ENCODE results near the gene FEZ2. TPM values are rescaled to one million over a fixed set of nuclear protein-coding genes. Genes with fewer than 3 reads are reported as not detected.

FEZ2 gene
- total and polyA plus RNA-seq, 2 donors, result 28.2 to 39.9 TPM

DNA sequence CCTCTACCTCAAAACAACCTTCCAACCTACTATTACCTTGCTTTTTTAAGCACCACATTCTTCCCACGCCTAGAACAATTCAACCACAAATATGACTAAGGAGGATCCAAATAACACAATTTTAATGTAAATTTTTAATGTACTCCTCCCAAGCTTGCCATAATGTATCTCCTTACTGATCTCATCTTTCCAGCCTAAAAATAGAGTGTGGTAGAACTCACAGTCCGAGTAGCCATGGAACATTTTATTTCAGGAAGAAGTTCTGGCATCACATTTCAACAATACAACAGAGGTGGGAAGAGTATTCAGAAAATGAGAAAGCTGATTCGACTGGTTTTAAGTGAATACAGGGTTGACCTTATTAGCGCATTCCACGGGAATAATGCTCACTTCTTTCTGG lies 15.4 kb downstream of the FEZ2 start:
- 98% methylated on average over 5 of the region's 5 CpGs for WGBS
- Histone ChIP-seq H3K27ac (ENCODE audit: low read depth in 1 of 2, low read length in 1 of 2) (no peak overlapping the region), H3K9me3 (ENCODE audit: control insufficient read depth in 2 of 2, insufficient read depth in 1 of 2, low read length in 1 of 2) (no peaks in the 10 kb centered on the region), H3K27me3 (ENCODE audit: control insufficient read depth in 2 of 2, insufficient read depth in 1 of 2, low read length in 1 of 2) (no peaks in the 10 kb centered on the region), H3K4me1 (ENCODE audit: control insufficient read depth in 2 of 2, insufficient read depth in 2 of 2, low read length in 2 of 2) (no peaks in the 10 kb centered on the region), H3K4me3 (ENCODE audit: low read length in 2 of 2) (no peak overlapping the region), H3K36me3 (ENCODE audit: control insufficient read depth in 2 of 2, insufficient read depth in 2 of 2, low read length in 1 of 2) (peaks cover 14 to 60% of the 10 kb centered on the region in 2 donors)
- DNase-seq (ENCODE audit: low read depth in 6 of 9, low spot score in 9 of 9), result no peak

DNA sequence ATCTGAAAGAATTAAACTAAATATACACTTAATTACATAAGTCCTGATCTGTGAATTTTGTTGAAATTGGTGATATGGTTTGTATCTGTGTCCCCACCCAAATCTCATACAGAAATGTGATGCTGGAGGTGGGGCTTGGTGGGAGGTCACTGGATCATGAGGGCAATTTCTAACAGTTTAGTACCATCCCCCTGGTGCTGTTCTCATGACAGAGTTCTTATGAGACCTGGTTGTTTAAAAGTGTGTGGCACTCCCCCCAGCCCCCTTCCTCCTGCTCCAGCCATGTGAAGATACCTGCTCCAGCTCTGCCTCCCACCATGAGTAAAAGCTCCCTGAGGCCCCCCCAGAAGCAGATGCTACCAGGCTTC lies 18.7 kb downstream of the FEZ2 start:
- no peak for DNase-seq (ENCODE audit: low read depth in 6 of 9, low spot score in 9 of 9)
- H3K36me3 ChIP-seq (ENCODE audit: control insufficient read depth in 2 of 2, insufficient read depth in 2 of 2, low read length in 1 of 2), result peaks cover 14 to 65% of the 10 kb centered on the region in 2 donors
- H3K27ac ChIP-seq (ENCODE audit: low read depth in 1 of 2, low read length in 1 of 2), result no peak overlapping the region
- H3K9me3 ChIP-seq (ENCODE audit: control insufficient read depth in 2 of 2, insufficient read depth in 1 of 2, low read length in 1 of 2), result no peaks in the 10 kb centered on the region
- no peaks in the 10 kb centered on the region for H3K4me1 ChIP-seq (ENCODE audit: control insufficient read depth in 2 of 2, insufficient read depth in 2 of 2, low read length in 2 of 2)
- H3K4me3 ChIP-seq (ENCODE audit: low read length in 2 of 2), result no peak overlapping the region
- no peaks in the 10 kb centered on the region for H3K27me3 ChIP-seq (ENCODE audit: control insufficient read depth in 2 of 2, insufficient read depth in 1 of 2, low read length in 1 of 2)

GRCh38 chr2:36578343-36579296 lies 19.3 kb downstream of the FEZ2 start:
- DNase-seq (ENCODE audit: low read depth in 6 of 9, low spot score in 9 of 9), result no peak
- Histone ChIP-seq H3K27me3 (ENCODE audit: control insufficient read depth in 2 of 2, insufficient read depth in 1 of 2, low read length in 1 of 2) (no peaks in the 10 kb centered on the region), H3K4me1 (ENCODE audit: control insufficient read depth in 2 of 2, insufficient read depth in 2 of 2, low read length in 2 of 2) (no peaks in the 10 kb centered on the region), H3K36me3 (ENCODE audit: control insufficient read depth in 2 of 2, insufficient read depth in 2 of 2, low read length in 1 of 2) (peaks cover 8 to 63% of the 10 kb centered on the region in 2 donors), H3K4me3 (ENCODE audit: low read length in 2 of 2) (no peak overlapping the region), H3K9me3 (ENCODE audit: control insufficient read depth in 2 of 2, insufficient read depth in 1 of 2, low read length in 1 of 2) (no peaks in the 10 kb centered on the region), H3K27ac (ENCODE audit: low read depth in 1 of 2, low read length in 1 of 2) (no peak overlapping the region)
- 95% methylated on average over 10 of the region's 10 CpGs for WGBS

GRCh38 chr2:36577884-36578283 lies 20.1 kb downstream of the FEZ2 start:
- peaks cover 8 to 57% of the 10 kb centered on the region in 2 donors for H3K36me3 ChIP-seq (ENCODE audit: control insufficient read depth in 2 of 2, insufficient read depth in 2 of 2, low read length in 1 of 2)
- no peak for DNase-seq (ENCODE audit: low read depth in 6 of 9, low spot score in 9 of 9)
- no peaks in the 10 kb centered on the region for H3K27me3 ChIP-seq (ENCODE audit: control insufficient read depth in 2 of 2, insufficient read depth in 1 of 2, low read length in 1 of 2)
- no peaks in the 10 kb centered on the region for H3K4me1 ChIP-seq (ENCODE audit: control insufficient read depth in 2 of 2, insufficient read depth in 2 of 2, low read length in 2 of 2)
- WGBS, result 90% methylated on average over 2 of the region's 2 CpGs
- no peak overlapping the region for H3K27ac ChIP-seq (ENCODE audit: low read depth in 1 of 2, low read length in 1 of 2)
- H3K9me3 ChIP-seq (ENCODE audit: control insufficient read depth in 2 of 2, insufficient read depth in 1 of 2, low read length in 1 of 2), result no peaks in the 10 kb centered on the region
- H3K4me3 ChIP-seq (ENCODE audit: low read length in 2 of 2), result no peak overlapping the region

DNA sequence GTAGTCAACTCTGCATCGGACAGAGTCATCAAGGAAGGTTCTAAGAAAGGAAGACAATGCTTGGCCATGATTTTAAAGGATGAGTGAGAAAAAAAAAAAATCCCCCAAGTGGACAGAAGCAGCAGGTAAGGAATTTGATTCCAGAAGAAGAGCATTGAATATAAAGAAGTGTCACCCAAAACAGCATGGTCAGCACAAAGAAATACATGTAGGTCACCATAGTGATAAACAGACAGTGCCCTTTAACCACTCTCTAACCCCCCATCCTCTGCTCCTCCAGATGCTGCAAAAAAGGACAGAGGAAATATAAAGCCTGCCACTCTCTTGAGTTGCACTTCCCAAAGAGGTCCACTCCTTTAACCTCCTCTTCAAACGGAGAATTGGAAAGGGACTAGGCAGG lies 23.4 kb downstream of the FEZ2 start:
- Histone ChIP-seq H3K36me3 (ENCODE audit: control insufficient read depth in 2 of 2, insufficient read depth in 2 of 2, low read length in 1 of 2) (peaks cover 3 to 34% of the 10 kb centered on the region in 2 donors), H3K9me3 (ENCODE audit: control insufficient read depth in 2 of 2, insufficient read depth in 1 of 2, low read length in 1 of 2) (no peaks in the 10 kb centered on the region), H3K27me3 (ENCODE audit: control insufficient read depth in 2 of 2, insufficient read depth in 1 of 2, low read length in 1 of 2) (no peaks in the 10 kb centered on the region), H3K4me3 (ENCODE audit: low read length in 2 of 2) (no peak overlapping the region), H3K4me1 (ENCODE audit: control insufficient read depth in 2 of 2, insufficient read depth in 2 of 2, low read length in 2 of 2) (no peaks in the 10 kb centered on the region), H3K27ac (ENCODE audit: low read depth in 1 of 2, low read length in 1 of 2) (no peak overlapping the region)
- WGBS, result 95% methylated on average over 2 of the region's 2 CpGs
- no peak for DNase-seq (ENCODE audit: low read depth in 6 of 9, low spot score in 9 of 9)

DNA sequence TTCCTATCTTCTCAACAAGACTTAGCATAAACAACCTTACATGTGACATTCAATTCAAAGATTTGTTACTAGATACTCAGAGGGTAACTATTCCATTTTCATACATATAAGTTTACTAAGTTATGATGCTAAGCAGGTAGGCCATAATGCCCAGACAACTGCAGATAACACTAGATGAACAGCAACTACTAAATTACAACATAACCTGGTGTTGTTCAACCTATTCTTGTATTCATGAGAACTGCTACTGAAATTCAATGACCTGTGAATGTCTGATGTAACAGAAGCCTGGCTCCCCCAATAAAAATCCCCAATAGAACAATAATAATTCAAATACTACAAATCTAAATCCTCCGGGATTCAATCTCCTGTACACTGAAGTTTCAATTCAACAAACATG lies 24.8 kb downstream of the FEZ2 start:
- Histone ChIP-seq H3K9me3 (ENCODE audit: control insufficient read depth in 2 of 2, insufficient read depth in 1 of 2, low read length in 1 of 2) (no peaks in the 10 kb centered on the region), H3K4me1 (ENCODE audit: control insufficient read depth in 2 of 2, insufficient read depth in 2 of 2, low read length in 2 of 2) (no peaks in the 10 kb centered on the region), H3K27ac (ENCODE audit: low read depth in 1 of 2, low read length in 1 of 2) (no peak overlapping the region), H3K27me3 (ENCODE audit: control insufficient read depth in 2 of 2, insufficient read depth in 1 of 2, low read length in 1 of 2) (no peaks in the 10 kb centered on the region), H3K4me3 (ENCODE audit: low read length in 2 of 2) (no peak overlapping the region), H3K36me3 (ENCODE audit: control insufficient read depth in 2 of 2, insufficient read depth in 2 of 2, low read length in 1 of 2) (peaks cover under 1 to 26% of the 10 kb centered on the region in 2 donors)
- 98% methylated on average over 1 of the region's 1 CpG for WGBS
- DNase-seq (ENCODE audit: low read depth in 6 of 9, low spot score in 9 of 9), result no peak

DNA sequence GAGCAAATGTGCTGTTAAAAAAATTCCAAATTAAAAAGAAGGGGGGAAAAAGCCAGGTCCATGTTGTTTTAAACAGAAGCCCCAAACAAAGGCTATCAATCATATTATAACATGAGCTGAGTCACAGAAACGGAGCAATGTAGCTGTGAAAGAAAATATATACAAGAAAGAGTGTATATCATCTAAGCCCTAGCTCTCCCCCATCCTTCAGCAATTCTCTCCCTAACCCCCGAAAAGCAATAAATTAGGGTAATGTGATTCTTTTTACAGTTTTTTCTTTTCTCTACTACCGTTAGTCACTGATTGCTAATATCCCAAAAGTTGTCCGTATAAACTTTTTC lies 25.3 kb downstream of the FEZ2 start:
- H3K4me1 ChIP-seq (ENCODE audit: control insufficient read depth in 2 of 2, insufficient read depth in 2 of 2, low read length in 2 of 2), result no peaks in the 10 kb centered on the region
- no peaks in the 10 kb centered on the region for H3K27me3 ChIP-seq (ENCODE audit: control insufficient read depth in 2 of 2, insufficient read depth in 1 of 2, low read length in 1 of 2)
- no peak overlapping the region for H3K4me3 ChIP-seq (ENCODE audit: low read length in 2 of 2)
- no peak for DNase-seq (ENCODE audit: low read depth in 6 of 9, low spot score in 9 of 9)
- H3K36me3 ChIP-seq (ENCODE audit: control insufficient read depth in 2 of 2, insufficient read depth in 2 of 2, low read length in 1 of 2), result peaks cover 0 to 21% of the 10 kb centered on the region in 2 donors
- H3K9me3 ChIP-seq (ENCODE audit: control insufficient read depth in 2 of 2, insufficient read depth in 1 of 2, low read length in 1 of 2), result no peaks in the 10 kb centered on the region
- 94% methylated on average over 4 of the region's 4 CpGs for WGBS
- no peak overlapping the region for H3K27ac ChIP-seq (ENCODE audit: low read depth in 1 of 2, low read length in 1 of 2)

DNA sequence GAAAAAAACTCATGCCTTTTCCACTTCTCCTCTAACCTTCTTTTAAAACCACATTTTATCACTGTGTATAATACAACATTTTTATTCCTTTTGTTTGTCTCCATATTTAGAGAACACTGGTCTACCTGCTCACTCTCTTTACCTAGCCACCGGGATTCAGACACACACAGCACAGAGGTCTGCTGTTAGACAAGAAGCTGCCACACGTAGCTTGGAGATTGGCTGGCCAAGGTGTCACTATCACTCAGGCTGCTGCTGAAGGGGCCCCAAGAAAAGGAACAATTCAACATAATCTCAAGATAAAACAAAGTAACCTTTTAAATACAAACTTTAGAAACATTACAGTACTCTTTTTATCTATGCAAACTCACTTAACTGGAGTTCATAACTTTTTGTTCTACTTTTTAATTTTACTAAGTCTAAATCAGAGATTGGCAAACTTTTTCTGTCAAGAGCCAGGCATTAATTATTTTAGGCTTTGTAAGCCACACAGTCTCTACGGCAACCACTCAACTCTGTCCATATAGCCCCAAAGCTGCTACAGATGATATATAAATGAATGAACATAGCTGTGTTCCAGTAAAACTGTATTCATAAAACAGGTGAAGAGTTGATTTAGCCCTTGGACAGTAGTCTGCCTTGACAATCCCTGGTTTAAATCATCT lies 25.8 kb downstream of the FEZ2 start:
- Histone ChIP-seq H3K36me3 (ENCODE audit: control insufficient read depth in 2 of 2, insufficient read depth in 2 of 2, low read length in 1 of 2) (peaks cover 0 to 19% of the 10 kb centered on the region in 2 donors), H3K27ac (ENCODE audit: low read depth in 1 of 2, low read length in 1 of 2) (no peak overlapping the region), H3K9me3 (ENCODE audit: control insufficient read depth in 2 of 2, insufficient read depth in 1 of 2, low read length in 1 of 2) (no peaks in the 10 kb centered on the region), H3K27me3 (ENCODE audit: control insufficient read depth in 2 of 2, insufficient read depth in 1 of 2, low read length in 1 of 2) (no peaks in the 10 kb centered on the region), H3K4me1 (ENCODE audit: control insufficient read depth in 2 of 2, insufficient read depth in 2 of 2, low read length in 2 of 2) (no peaks in the 10 kb centered on the region), H3K4me3 (ENCODE audit: low read length in 2 of 2) (no peak overlapping the region)
- no peak for DNase-seq (ENCODE audit: low read depth in 6 of 9, low spot score in 9 of 9)
- WGBS, result 99% methylated on average over 3 of the region's 3 CpGs

DNA sequence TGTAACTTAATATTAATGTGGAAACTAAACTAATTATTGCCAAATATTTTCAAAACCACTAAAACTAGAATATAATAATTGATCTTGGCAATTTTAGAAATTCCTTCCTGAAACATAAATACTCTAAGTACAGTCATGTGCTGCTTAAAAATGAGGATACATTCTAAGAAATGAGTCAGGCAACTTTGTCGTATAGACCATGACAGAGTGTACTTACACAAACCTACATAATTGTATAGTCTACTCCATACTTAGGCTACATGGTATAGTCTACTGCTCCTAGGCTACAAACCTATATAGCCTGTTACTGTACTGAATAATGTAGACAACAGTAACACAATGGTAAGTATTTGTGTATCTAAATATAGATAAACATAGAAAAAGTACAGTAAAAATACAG lies 27.6 kb downstream of the FEZ2 start:
- no peaks in the 10 kb centered on the region for H3K27me3 ChIP-seq (ENCODE audit: control insufficient read depth in 2 of 2, insufficient read depth in 1 of 2, low read length in 1 of 2)
- peaks cover 0 to 20% of the 10 kb centered on the region in 2 donors for H3K36me3 ChIP-seq (ENCODE audit: control insufficient read depth in 2 of 2, insufficient read depth in 2 of 2, low read length in 1 of 2)
- no peak overlapping the region for H3K4me3 ChIP-seq (ENCODE audit: low read length in 2 of 2)
- no peak overlapping the region for H3K27ac ChIP-seq (ENCODE audit: low read depth in 1 of 2, low read length in 1 of 2)
- DNase-seq (ENCODE audit: low read depth in 6 of 9, low spot score in 9 of 9), result no peak
- no peaks in the 10 kb centered on the region for H3K4me1 ChIP-seq (ENCODE audit: control insufficient read depth in 2 of 2, insufficient read depth in 2 of 2, low read length in 2 of 2)
- WGBS, result 99% methylated on average over 1 of the region's 1 CpG
- H3K9me3 ChIP-seq (ENCODE audit: control insufficient read depth in 2 of 2, insufficient read depth in 1 of 2, low read length in 1 of 2), result no peaks in the 10 kb centered on the region
